Raji (cell line): Measurements from ENCODE around the gene CDK2.

ENCODE experiments used
- POLR2A ChIP-seq: IDR thresholded peaks from 2 replicates; pipeline ENCODE4 v1.6.1; 2011; ENCODE audit warnings: low read depth, low read length, control low read depth; ENCODE audit not compliant: insufficient read depth

The CDK2 gene

DNA sequence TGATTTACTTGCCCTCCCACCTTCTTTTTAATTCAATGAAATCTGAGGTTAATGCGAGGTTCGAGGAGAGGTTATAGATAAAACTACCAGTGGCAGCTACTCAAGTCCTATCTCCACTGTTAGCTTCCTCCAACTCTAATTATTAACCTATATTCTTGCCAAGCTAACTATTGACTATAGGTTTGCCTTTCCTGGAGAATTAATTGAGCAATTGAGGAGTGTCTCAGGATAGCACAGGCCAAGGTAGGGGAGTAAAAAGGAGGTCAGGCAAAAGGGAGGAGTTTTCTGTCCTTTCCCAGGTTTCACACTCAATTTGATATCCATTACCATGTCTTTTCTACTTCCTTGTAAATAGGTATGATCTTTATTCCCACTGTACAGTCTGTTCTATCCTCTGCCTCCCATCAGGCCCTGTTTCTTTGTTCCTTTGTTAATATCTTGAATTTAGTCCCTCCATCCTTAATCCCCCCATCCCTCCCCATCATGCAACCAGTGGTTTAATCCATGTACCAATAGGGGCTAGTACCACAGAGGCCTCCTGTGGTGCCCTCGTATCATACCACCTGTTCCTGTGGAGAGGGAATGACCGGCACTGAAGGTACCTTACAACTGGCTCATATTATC, 26.7 kb downstream of the CDK2 start:
- TF ChIP-seq POLR2A, result no peak

DNA sequence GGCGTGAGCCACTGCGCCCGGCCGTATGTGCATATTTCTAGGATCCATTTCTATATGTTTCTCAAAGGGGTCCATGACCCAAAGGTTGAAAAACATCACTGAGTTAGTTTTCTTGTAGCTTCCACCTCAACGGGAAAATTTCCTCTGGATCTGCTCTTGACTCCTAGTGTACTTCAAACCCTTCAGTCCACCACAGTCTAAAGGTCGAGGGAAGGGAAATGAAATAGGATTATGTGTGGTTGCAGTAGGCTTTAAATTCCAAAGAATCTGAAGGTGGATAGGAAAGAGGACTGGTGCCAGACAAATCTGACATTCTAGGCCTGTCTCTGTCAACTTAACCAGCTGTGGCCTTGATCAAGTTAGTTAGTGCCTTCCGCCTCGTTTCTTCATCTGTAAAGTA, 28.7 kb downstream of the CDK2 start:
- TF ChIP-seq POLR2A, result no peak

DNA sequence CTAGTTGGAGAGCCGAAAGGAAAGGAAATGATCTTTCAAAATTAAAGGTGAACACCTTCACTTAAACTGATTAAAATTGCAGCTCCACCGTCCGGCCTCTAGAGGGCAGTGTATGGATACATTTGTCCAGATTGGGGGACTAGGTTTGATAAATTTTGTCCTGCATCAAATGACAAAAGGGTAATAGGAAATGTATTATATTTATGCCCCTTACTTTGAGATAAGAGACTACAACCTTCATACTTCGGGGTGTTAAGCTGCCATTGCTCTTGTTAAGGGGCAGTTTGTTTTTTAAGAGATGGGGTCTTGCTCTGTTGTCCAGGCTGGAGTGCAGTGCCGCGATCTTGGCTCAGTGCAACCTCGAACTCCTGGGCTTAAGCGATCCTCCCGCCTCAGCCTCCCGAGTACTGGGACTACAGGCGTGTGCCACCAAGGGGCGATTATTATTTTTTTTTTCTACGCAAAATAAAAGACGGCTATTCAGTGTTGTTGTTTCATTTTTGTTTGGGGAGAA, 29.6 kb downstream of the CDK2 start:
- TF ChIP-seq POLR2A, result no peak

DNA sequence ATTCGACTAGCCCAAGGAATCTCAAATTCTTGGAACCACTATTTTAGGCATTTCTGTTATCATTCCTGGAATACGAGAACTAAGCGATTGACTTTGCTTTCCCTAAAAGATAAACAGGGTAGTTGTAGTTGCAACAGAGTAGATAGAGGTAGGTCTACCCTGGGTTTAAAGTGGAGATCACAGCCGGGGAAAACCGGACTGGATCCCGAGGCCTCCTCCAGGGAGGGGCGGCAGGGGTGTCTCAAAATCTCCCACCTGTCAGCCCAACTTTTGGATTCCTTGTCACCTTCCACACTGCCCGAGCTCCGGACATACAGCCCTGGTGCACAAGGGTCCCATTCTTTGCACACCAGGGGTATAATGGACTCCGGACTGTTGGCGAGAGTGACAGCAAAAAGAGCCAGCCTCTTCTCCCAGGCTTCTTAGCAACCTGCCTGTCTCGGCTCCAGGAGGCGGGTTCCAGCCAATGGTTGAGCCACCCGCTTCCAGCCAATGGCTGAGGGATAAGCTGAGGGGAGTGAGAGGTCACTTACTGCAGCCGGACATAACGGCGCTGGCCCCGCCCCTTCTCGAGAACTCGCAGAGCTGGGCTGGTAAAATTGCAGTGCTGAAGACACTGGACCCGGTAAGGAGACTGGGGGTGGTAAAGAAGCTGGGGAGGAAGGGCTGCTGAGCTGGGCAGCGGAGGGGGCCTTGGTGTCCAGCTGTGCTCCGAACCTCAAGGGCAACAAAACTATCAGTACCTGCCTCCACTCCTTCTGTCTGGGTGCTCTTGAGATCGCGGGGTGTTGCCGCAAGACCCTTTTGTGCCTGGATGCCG, 30.3 kb downstream of the CDK2 start, which contains the start of gene SUOX:
SUOX (plus strand) TSS at position 562 of the 820 bp plus-strand sequence. CDS start 4,946 bp downstream, outside the sequence.
- no peak for TF ChIP-seq POLR2A

DNA sequence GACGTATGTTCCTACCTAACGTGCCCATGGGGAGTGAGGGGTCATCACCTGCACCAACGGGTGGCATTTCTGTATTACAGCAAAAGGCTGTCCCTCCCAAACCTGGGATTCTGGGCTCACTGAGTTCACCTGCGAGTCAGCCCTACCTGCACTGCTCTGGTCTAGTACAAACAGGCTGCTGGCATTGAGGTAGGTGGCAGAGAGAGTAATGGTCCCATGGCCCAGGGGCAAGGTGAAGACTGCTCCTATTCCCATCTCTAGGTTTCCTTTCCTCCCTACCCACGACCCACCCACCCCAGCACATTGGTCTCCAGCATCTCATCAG, 30.9 kb downstream of the CDK2 start:
- no peak for TF ChIP-seq POLR2A

DNA sequence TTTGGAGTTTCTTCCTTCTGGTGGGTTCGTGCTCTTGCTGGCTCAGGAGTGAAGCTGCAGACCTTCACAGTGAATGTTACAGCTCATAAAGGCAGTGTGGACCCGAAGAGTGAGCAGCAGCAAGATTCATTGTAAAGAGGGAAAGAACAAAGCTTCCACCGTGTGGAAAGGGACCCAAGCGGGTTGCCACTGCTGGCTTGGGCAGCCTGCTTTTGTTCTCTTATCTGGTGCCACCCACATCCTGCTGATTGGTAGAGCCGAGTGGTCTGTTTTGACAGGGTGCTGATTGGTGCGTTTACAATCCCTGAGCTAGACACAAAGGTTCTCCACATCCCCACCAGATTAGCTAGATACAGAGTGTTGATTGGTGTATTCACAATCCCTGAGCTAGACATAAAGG, 32.9 kb downstream of the CDK2 start:
- peak; percentile 33; the same call in 1 of the 2 replicates for TF ChIP-seq POLR2A

DNA sequence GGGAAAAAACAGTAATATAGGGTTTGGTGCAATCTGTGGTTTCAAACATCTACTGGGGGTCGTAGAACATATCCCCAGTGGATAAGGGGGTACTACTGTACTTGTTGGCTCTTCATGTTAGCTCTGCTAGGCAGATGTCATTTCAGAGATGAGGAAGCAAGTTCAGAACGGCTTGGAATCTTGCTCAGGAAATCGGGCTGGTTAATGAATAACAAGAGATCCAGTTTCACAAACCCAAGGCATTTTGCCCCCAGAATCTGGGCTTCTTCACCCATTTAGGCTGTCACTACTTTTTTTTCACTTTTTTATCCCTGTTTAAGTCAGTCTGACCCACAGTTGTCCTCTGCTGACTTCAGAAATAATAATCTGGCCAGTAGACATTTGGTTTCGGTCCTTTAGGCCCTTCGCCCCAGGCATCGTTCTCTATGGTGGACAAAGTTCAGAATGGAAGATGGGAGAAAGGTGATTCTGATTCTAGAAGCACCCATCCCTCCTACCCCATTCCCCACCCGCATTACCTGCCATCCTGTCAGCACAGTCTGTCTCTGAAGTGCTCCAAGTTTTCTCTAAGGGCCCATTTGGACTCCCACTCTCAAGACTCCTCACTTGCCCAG, 35.0 kb downstream of the CDK2 start:
- TF ChIP-seq POLR2A, result no peak

DNA sequence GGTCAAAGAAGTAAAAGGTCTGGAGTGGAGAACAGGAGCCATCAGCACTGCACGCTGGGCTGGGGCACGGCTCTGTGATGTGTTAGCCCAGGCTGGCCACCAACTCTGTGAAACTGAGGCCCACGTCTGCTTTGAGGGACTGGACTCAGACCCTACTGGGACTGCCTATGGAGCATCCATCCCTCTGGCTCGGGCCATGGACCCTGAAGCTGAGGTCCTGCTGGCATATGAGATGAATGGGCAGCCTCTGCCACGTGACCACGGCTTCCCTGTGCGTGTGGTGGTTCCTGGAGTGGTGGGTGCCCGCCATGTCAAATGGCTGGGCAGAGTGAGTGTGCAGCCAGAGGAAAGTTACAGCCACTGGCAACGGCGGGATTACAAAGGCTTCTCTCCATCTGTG, 37.6 kb downstream of the CDK2 start:
- no peak for TF ChIP-seq POLR2A

DNA sequence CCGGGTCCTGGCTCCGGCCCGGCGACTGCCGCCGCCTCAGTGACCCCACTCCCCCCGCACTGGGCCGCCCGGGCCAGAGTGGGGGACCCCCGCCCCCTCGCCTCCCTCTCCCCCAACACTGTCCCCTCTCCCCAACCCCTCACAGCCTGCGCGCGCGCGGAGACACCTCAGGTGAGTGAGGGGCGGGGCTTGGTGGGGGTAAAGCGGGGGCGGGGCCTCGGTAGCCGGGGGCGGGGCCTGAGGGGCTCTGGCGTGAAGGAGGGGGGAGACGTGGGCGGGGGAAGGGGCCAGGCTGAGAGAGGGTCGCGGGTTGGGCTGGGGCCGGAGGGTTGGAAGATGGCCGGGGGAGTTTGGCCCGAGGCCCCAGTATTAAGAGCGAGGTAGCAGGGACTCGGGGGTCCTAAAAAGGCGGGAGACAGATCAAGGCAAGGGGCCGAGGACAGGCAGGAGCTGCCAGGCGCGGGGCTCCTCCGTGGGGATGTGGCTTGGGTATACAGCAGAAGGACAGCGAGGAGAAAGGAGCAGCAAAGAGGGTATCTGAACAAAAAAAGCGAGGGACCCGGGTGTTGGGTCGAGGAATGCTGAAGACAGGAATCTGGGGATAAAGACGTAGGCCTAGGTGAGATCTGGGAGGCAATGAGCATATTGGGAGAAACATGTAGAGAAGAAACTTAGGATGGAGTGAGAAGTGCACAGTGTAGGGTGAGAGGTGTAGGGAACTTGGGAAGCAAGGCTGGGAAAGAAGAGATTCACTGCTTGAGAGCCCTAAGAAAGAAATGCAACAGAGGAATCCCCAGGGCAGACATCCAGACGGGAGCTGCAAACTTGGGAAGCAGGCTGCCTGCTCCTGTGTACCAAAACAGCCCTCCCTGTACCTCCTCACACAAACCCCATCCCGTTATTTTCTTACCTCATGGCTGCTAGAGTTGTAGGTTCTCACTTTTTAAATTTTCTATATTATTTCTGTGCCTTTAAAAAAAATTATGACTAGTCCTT, 41.2 kb downstream of the CDK2 start:
- peak; percentile 19; the same call in 1 of the 2 replicates for TF ChIP-seq POLR2A

DNA sequence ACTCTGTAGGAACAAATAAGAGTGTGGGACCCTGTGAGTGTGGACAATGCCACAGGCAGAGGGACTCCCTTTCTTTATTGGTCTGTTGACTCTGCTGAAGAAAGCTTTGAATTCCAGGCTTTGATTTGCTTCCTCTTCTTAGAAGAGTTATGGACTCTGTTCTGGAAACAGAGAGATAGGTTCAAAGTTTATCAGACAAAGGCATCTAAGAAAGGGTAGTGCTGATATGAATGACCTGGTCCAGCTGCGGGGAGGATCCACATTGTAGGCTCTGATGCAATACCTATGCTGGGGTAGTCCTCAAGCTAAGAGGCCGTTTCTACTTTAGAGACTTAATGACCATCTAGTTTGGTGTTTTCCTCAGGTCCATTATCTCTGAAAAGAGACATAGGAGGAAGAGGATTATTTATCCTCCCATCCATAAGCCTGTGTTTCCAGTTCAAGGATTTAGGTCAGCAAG, 43.5 kb downstream of the CDK2 start:
- no peak for TF ChIP-seq POLR2A

DNA sequence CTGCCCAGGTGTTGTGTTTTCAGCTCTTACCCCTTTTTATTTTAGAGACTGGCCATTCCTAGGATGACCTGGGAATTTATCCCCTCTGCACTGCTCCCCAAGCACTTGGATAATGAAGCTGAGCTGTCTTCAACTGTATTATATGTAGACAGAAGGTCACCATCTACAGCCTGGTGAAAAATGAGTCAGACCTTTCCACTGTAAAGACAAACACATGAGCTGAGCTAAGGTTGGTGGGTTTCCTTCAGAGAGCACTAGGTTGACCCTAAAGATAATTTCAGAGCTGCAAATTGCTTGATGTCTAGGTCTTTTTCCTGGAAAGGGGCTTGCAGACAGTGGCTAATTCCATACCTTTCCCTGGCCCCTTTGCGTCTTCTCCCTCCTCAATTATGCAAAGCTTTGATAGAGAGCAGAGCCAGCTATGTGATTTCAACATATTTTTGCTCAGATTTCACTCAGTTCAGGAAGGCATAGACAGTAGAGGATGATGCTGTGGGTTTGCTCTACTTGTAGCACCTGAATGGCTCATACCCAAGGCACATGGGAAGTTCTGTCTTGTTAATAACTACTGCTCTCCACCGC, 45.0 kb downstream of the CDK2 start:
- no peak for TF ChIP-seq POLR2A

DNA sequence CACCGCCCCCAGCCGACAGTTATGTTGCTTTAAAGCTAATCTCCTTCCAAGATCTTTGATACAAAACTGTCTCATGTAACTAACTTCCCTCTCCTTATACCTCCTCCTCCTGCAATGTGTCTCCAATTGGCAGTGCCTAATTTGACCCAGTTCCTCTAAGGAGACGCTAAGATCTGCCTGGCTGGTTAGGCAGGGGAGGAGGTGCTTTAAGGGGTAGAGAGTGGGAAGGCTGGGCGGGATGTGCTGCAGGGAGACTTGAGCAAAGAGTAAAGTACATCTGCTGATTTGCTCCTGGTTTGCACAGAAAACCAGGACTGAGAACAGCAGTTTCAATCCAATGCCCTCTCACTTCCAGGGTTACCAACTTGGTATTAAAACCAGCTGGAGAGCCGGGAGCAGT, 46.9 kb downstream of the CDK2 start:
- TF ChIP-seq POLR2A, result no peak

DNA sequence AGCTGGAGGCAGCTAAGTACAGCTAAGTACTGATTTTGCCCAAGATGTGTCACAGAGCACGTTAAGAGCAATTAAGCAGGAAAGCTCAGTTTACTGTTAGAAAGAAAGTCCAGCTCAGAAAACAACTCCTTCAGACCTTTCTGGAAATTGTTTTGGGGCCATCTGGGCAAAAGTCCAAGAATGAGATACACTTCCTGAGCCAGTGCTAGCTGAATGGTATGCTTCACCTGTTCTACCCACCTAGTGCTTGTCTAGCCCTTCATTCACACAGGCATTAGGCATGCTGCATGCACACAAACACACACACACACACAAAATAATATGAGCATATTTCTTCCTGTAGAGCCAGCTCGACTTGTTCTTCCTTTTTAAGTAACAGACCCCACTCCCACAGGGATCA, 47.6 kb downstream of the CDK2 start:
- TF ChIP-seq POLR2A, result no peak

DNA sequence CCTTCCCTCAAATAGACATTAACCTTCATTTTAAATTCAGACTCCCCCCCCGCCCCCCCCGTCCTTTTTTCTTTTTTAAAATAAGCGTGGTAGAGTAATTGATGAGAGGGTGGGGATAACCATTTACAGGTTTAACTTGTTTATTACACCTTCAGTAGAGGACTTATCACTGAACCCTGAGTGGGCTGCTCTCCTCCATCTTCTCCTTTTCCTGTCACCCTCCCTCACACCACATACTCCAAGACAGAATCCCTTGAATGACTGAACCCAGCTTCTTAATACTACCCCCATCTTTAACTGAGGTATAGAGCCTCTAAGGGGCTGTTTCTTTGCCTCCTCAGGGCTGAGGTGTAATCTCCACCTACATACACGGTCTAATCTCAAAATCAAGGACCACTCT, 50.6 kb downstream of the CDK2 start:
- TF ChIP-seq POLR2A, result no peak

DNA sequence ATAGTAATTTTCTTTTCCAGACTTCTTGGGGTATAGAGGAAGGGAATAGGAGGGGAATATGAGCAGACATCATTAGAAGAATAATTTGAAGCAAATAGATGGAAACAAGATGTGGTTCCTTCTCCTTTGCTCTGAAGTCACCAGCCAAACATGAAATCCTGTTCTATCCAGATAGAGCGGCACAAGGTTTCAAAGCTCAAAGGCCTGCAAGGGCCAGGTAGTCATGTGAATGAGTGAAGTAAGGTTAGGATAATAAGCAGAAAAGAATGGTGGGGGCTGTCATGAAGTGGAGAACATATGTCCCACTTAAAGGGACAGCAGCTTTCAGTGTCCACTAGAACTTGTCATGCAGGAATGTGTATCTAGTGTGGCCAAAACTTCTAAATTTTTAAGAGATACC, 51.7 kb downstream of the CDK2 start:
- TF ChIP-seq POLR2A, result no peak
